ENCODE measurements around the gene PEX3.

Gene PEX3

DNA sequence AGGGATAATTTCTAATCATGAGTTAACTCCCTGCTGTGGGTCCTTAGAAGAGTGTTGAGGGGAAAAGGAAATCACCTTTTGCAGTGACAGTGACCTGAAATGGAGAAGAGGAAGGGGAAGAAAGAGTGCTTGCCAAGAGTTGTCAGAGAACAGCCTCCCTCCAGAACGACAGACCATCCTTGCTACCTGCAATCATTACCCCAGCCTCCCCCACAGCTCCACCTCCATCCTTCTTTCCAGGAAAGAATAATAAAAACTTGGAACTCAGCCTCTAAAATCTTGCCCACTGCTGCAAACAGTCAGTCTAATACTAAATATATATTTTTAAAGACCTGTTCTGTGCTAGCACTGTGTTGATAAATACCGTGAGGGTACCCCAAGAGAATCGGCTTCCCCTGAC is 89.6 kb downstream of the PEX3 start:
- no peak for DNase-seq

Data from left hindlimb (tissue), 1 donor.